WTC11 (cell line): ENCODE results near the gene USP47. TPM values are rescaled to one million over a fixed set of nuclear protein-coding genes. Genes with fewer than 3 reads are reported as not detected.

Source experiments
- ATAC-seq: fragments of 200-7000 bp; cut with Tn5 transposase; 2 replicates; pipeline ENCODE4 v1.10.0; 2021; ENCODE audit warnings: mild to moderate bottlenecking, moderate library complexity
- CTCF ChIA-PET: fragments of 300-600 bp; sonication (Branson Sonifier 250); formaldehyde crosslinking; loops from one replicate; lab custom pipeline; 2021; ENCODE audit warnings: antibody characterized with exemption; lab: Charles Lee
- POLR2A ChIA-PET: fragments of 350-600 bp; sonication (Branson Sonifier 250); formaldehyde crosslinking; loops from one replicate; lab custom pipeline; 2021; ENCODE audit warnings: antibody characterized with exemption; lab: Charles Lee
- DNase-seq: peaks from one replicate; pipeline ENCODE4 v3.0.0; 2021; ENCODE audit warnings: low spot score
- H3K27ac Mint-ChIP-seq: 2 replicates; pipeline ENCODE4 v1.8.0; 2021; ENCODE audit warnings: mixed read lengths
- H3K27me3 Mint-ChIP-seq: 2 replicates; pipeline ENCODE4 v1.8.0; 2021; ENCODE audit warnings: low read depth, mild to moderate bottlenecking, moderate library complexity, mixed read lengths
- H3K36me3 Mint-ChIP-seq: 2 replicates; pipeline ENCODE4 v1.8.0; 2021; ENCODE audit warnings: mixed read lengths
- H3K4me1 Mint-ChIP-seq: 2 replicates; pipeline ENCODE4 v1.8.0; 2022; ENCODE audit warnings: mixed read lengths
- H3K4me3 Mint-ChIP-seq: 2 replicates; pipeline ENCODE4 v1.8.0; 2021; ENCODE audit warnings: mild to moderate bottlenecking, moderate library complexity, mixed read lengths
- H3K9me3 Mint-ChIP-seq: 2 replicates; pipeline ENCODE4 v1.8.0; 2021; ENCODE audit warnings: mixed read lengths
- ARID4B ChIP-seq: sonication (generic); formaldehyde crosslinking; IDR thresholded peaks from 2 replicates; pipeline ENCODE4 v1.8.0; 2023; ENCODE audit warnings: missing genetic modification reagents, mild to moderate bottlenecking, borderline replicate concordance
- ATF1 ChIP-seq: sonication (generic); formaldehyde crosslinking; IDR thresholded peaks from 2 replicates; pipeline ENCODE4 v1.8.1; 2023; ENCODE audit warnings: mild to moderate bottlenecking, moderate library complexity, missing genetic modification reagents
- CBFB ChIP-seq: sonication (generic); formaldehyde crosslinking; IDR thresholded peaks from 2 replicates; pipeline ENCODE4 v1.8.1; 2022; ENCODE audit warnings: mild to moderate bottlenecking, low read depth, missing genetic modification reagents
- CREB1 ChIP-seq: sonication (generic); formaldehyde crosslinking; IDR thresholded peaks from 2 replicates; pipeline ENCODE4 v1.8.0; 2023; ENCODE audit warnings: mild to moderate bottlenecking, missing genetic modification reagents
- EMX1 ChIP-seq: fragments of 250-450 bp; sonication (Bioruptor Pico); IDR thresholded peaks from 2 replicates; pipeline ENCODE4 v1.8.0; 2021; ENCODE audit warnings: mild to moderate bottlenecking
- ERG ChIP-seq: fragments of 250-450 bp; sonication (Bioruptor Pico); IDR thresholded peaks from 2 replicates; pipeline ENCODE4 v1.8.0; 2021; ENCODE audit warnings: mild to moderate bottlenecking
- FOXP4 ChIP-seq: sonication (generic); formaldehyde crosslinking; IDR thresholded peaks from 2 replicates; pipeline ENCODE4 v1.8.0; 2022; ENCODE audit warnings: mild to moderate bottlenecking, missing genetic modification reagents
- IRF2 ChIP-seq: sonication (generic); formaldehyde crosslinking; IDR thresholded peaks from 2 replicates; pipeline ENCODE4 v1.8.0; 2022; ENCODE audit warnings: low read depth, missing genetic modification reagents, borderline replicate concordance
- NFYB ChIP-seq: sonication (generic); formaldehyde crosslinking; conservative IDR thresholded peaks from 2 replicates; pipeline ENCODE4 v1.8.0; 2022; ENCODE audit warnings: low read depth, missing genetic modification reagents
- RELA ChIP-seq: sonication (generic); formaldehyde crosslinking; IDR thresholded peaks from 2 replicates; pipeline ENCODE4 v1.8.1; 2022; ENCODE audit warnings: missing genetic modification reagents, mild to moderate bottlenecking, borderline replicate concordance
- SMAD3 ChIP-seq: sonication (generic); formaldehyde crosslinking; IDR thresholded peaks from 2 replicates; pipeline ENCODE4 v1.8.0; 2022; ENCODE audit warnings: missing genetic modification reagents, mild to moderate bottlenecking, borderline replicate concordance
- STAT6 ChIP-seq: sonication (generic); formaldehyde crosslinking; conservative IDR thresholded peaks from 2 replicates; pipeline ENCODE4 v1.8.1; 2023; ENCODE audit warnings: mild to moderate bottlenecking, low read depth, missing genetic modification reagents, moderate library complexity
- USF1 ChIP-seq: sonication (generic); formaldehyde crosslinking; IDR thresholded peaks from 2 replicates; pipeline ENCODE4 v1.8.0; 2022; ENCODE audit warnings: mild to moderate bottlenecking, missing genetic modification reagents
- ZNF317 ChIP-seq: sonication (generic); formaldehyde crosslinking; IDR thresholded peaks from 2 replicates; pipeline ENCODE4 v1.8.1; 2023; ENCODE audit warnings: low read depth, mild to moderate bottlenecking, moderate library complexity, missing genetic modification reagents, borderline replicate concordance
- ZNF423 ChIP-seq: fragments of 250-450 bp; sonication (Bioruptor Pico); IDR thresholded peaks from 2 replicates; pipeline ENCODE4 v2.1.2; 2022; ENCODE audit warnings: mild to moderate bottlenecking, moderate library complexity
- ZNF532 ChIP-seq: fragments of 250-450 bp; sonication (Bioruptor Pico); IDR thresholded peaks from 2 replicates; pipeline ENCODE4 v1.9.0; 2021; ENCODE audit warnings: mild to moderate bottlenecking, borderline replicate concordance
- total RNA-seq: library from RNA; stranded (reverse); gene quantifications from 3 replicates; pipeline ENCODE4 v1.2.3, GENCODE V29; 2021

The USP47 gene
- total RNA-seq, 1 experiment from 2014 or later: 19.7 TPM

GRCh38 chr11:11818529-11819121, 23.1 kb upstream of the USP47 start (continued):
- TF ChIP-seq ZNF317 (CRISPR knock-in tag) (no peak), EMX1 (CRISPR knock-in tag) (no peak), IRF2 (CRISPR knock-in tag) (no peak), ERG (CRISPR knock-in tag) (no peak), ARID4B (CRISPR knock-in tag) (no peak), CREB1 (no peak)

GRCh38 chr11:11821899-11822298, 19.9 kb upstream of the USP47 start:
- Mint-ChIP-seq H3K4me1 (no peaks in the 10 kb centered on the region), H3K27ac (no peak overlapping the region), H3K9me3 (peaks cover 24% of the 10 kb centered on the region), H3K4me3 (no peak overlapping the region), H3K27me3 (peaks cover 7% of the 10 kb centered on the region), H3K36me3 (peaks cover 5% of the 10 kb centered on the region; the same call in 1 of the 2 replicates)
- DNase-seq (no peak), ATAC-seq (no peak)
- CTCF ChIA-PET: no interaction called here
- POLR2A ChIA-PET: no interaction called here
- TF ChIP-seq ATF1 (CRISPR knock-in tag) (no peak), ERG (CRISPR knock-in tag) (no peak), ZNF423 (no peak), RELA (CRISPR knock-in tag) (no peak), ZNF532 (CRISPR knock-in tag) (no peak), FOXP4 (no peak), EMX1 (CRISPR knock-in tag) (no peak), USF1 (CRISPR knock-in tag) (no peak), STAT6 (CRISPR knock-in tag) (no peak), CBFB (CRISPR knock-in tag) (no peak), NFYB (no peak), SMAD3 (CRISPR knock-in tag) (no peak)
